Tibial artery (tissue), 4 donors: ENCODE measurements around the gene LSR.

Source experiments
- DNase-seq, 2 donors: peaks; one replicate each; pipeline ENCODE4 v3.0.0-alpha.2; 2019
- H3K27ac ChIP-seq, 2 donors: fragments of 200-600 bp; sonication (generic) in 1 of 2; 1 replicate in 1 of 2; 2 replicates in 1 of 2; pipeline ENCODE4 v1.5.1; 2018 to 2019; ENCODE audit warnings: mild to moderate bottlenecking in 1 of 2
- H3K27me3 ChIP-seq, 2 donors: fragments of 200-600 bp; sonication (generic) in 1 of 2; one replicate each; pipeline versions ENCODE4 v1.5.1 to v1.6.0; 2016 to 2019
- H3K36me3 ChIP-seq, 3 donors: fragments of 200-600 bp; sonication (generic) in 2 of 3; one replicate each; pipeline ENCODE4 v1.5.1; 2016 to 2019; ENCODE audit warnings: mild to moderate bottlenecking in 2 of 3
- H3K4me1 ChIP-seq, 4 donors: fragments of 200-600 bp; sonication (generic) in 2 of 4; 1 replicate in 3 of 4; 2 replicates in 1 of 4; pipeline ENCODE4 v1.5.1; 2016 to 2019
- H3K4me3 ChIP-seq, 2 donors: fragments of 200-600 bp; sonication (generic) in 1 of 2; 1 replicate in 1 of 2; 2 replicates in 1 of 2; pipeline ENCODE4 v1.5.1; 2018 to 2019; ENCODE audit warnings: mild to moderate bottlenecking in 2 of 2
- H3K9me3 ChIP-seq, 3 donors: fragments of 200-600 bp; sonication (generic) in 1 of 3; one replicate each; pipeline ENCODE4 v1.5.1; 2016 to 2019
- CTCF ChIP-seq, 2 experiments: fragments of 200-600 bp in 1 of 2; fragments of 450-650 bp in 1 of 2; IDR thresholded peaks; one replicate each; pipeline ENCODE4 v1.5.1; 2017 to 2019; ENCODE audit warnings: antibody characterized with exemption in 2 of 2, mild to moderate bottlenecking in 1 of 2, moderate library complexity in 1 of 2
- intact Hi-C: fragments of 100-400 bp; cut with DNase I; formaldehyde crosslinking; loops from one replicate; pipeline ENCODE4 v1.15.0; 2023; ENCODE audit warnings: low total_unique reads

Gene LSR

GRCh38 chr19:35248310-35249145, at the start of gene LSR:
LSR (plus strand) TSS chr19:35249002; CDS start chr19:35249023, 21 bp downstream.
- H3K27me3 ChIP-seq: peaks cover 0 to 40% of the 10 kb centered on the region in 2 donors
- peak in 1 of 2 donors; percentile 69 for DNase-seq
- intact Hi-C loops: no loop called here
- no peaks in the 10 kb centered on the region for H3K36me3 ChIP-seq
- TF ChIP-seq CTCF (IDR thresholded peaks at IDR 0.05): no peak
- peak within 1 kb of the TSS; percentile 25 to 42 for H3K27ac ChIP-seq
- no peaks in the 10 kb centered on the region for H3K9me3 ChIP-seq
- H3K4me3 ChIP-seq: peak within 1 kb of the TSS; percentile 42 to 52
- peaks cover 0 to 22% (median 15%) of the 10 kb centered on the region in 4 donors for H3K4me1 ChIP-seq

- Histone ChIP-seq H3K36me3 (no peaks in the 10 kb centered on the region), H3K4me1 (no peaks in the 10 kb centered on the region), H3K9me3 (no peaks in the 10 kb centered on the region), H3K27me3 (peaks cover 0 to 7% of the 10 kb centered on the region in 2 donors), H3K4me3 (no peak overlapping the region), H3K27ac (no peak overlapping the region)
- TF ChIP-seq CTCF (IDR thresholded peaks at IDR 0.05): no peak
- no peak for DNase-seq
- intact Hi-C loops: no loop called here
Measured at GRCh38 chr19:35199481-35199880, 49.3 kb upstream of the LSR start.

- Histone ChIP-seq H3K36me3 (no peaks in the 10 kb centered on the region), H3K9me3 (no peaks in the 10 kb centered on the region), H3K27ac (no peak overlapping the region), H3K27me3 (peaks cover 0 to 6% of the 10 kb centered on the region in 2 donors), H3K4me1 (no peaks in the 10 kb centered on the region), H3K4me3 (no peak overlapping the region)
- intact Hi-C loops: no loop called here
- DNase-seq: no peak
- no peak for TF ChIP-seq CTCF (IDR thresholded peaks at IDR 0.05)
Measured at GRCh38 chr19:35202722-35203688, 45.8 kb upstream of the LSR start.

- H3K9me3 ChIP-seq: no peaks in the 10 kb centered on the region
- intact Hi-C loops: no loop called here
- H3K27ac ChIP-seq: no peak overlapping the region
- H3K4me3 ChIP-seq: no peak overlapping the region
- H3K4me1 ChIP-seq: no peaks in the 10 kb centered on the region
- H3K36me3 ChIP-seq: no peaks in the 10 kb centered on the region
- DNase-seq: peak in 1 of 2 donors; percentile 34
- peaks cover 0 to 5% of the 10 kb centered on the region in 2 donors for H3K27me3 ChIP-seq
- no peak for TF ChIP-seq CTCF (IDR thresholded peaks at IDR 0.05)
Measured at GRCh38 chr19:35204799-35205732, 43.7 kb upstream of the LSR start.
